ENCODE data around the gene MMP14. TPM values are rescaled to one million over a fixed set of nuclear protein-coding genes. Genes with fewer than 3 reads are reported as not detected.

MMP14 gene
- total and polyA plus RNA-seq, 2 of the 8 experiments (the other 6 are each of a cell fraction or from before 2014, with no cell fraction given): 58.2 to 86.8 TPM

DNA sequence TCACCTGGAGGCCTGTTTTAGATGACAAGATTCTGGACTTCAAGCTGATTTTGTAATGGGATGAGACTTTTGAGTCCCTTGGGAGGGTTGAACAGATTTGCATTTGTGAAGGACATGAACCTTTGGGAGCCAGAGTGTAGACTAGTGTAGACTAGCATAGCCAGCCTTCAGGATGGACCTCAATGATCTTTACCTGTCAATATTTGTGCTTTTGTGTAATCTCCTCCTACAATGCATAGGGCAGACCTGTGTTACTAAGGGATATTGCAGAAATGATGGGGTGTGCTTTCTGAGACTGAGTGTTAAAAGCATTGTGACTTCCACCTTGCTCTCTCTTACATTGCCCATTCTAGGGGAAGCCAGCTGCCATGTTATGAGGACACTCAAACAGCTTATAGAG, 25.3 kb downstream of the MMP14 start (continued):
- TF ChIP-seq CTBP2 (IDR thresholded peaks at IDR 0.05; ENCODE audit: borderline replicate concordance, insufficient read depth, insufficient read length, low read length) (no peak), CHD2 (IDR thresholded peaks at IDR 0.05; ENCODE audit: low read length) (no peak)

Data from H1 (cell line).